ENCODE results near the gene RNF17. TPM values are rescaled to one million over a fixed set of nuclear protein-coding genes. Genes with fewer than 3 reads are reported as not detected.

RNF17 gene
- total RNA-seq, 1 donor from 2014 or later = not detected

- no peaks in the 10 kb centered on the region for H3K36me3 Mint-ChIP-seq
- H3K27me3 Mint-ChIP-seq (ENCODE audit: low read depth) = no peaks in the 10 kb centered on the region
- no peak for DNase-seq (ENCODE audit: low spot score in 2 of 2, unreplicated experiment in 2 of 2)
- H3K9me3 Mint-ChIP-seq = no peaks in the 10 kb centered on the region
- H3K4me3 Mint-ChIP-seq = no peak overlapping the region
- H3K4me1 Mint-ChIP-seq = peaks cover 15% of the 10 kb centered on the region
- no peak for TF ChIP-seq CTCF (IDR thresholded peaks at IDR 0.05; ENCODE audit: unreplicated experiment)
- H3K27ac Mint-ChIP-seq = peak overlapping the region; percentile 70
These were observed 87.6 kb downstream of the RNF17 start for GRCh38 chr13:24851546-24851945.

GRCh38 chr13:24854311-24854710, 90.3 kb downstream of the RNF17 start:
- TF ChIP-seq CTCF (IDR thresholded peaks at IDR 0.05; ENCODE audit: unreplicated experiment) = no peak
- no peaks in the 10 kb centered on the region for H3K9me3 Mint-ChIP-seq
- DNase-seq (ENCODE audit: low spot score in 2 of 2, unreplicated experiment in 2 of 2) = no peak
- no peak overlapping the region for H3K4me3 Mint-ChIP-seq
- no peak overlapping the region for H3K27ac Mint-ChIP-seq
- peaks cover 14% of the 10 kb centered on the region for H3K4me1 Mint-ChIP-seq
- no peaks in the 10 kb centered on the region for H3K36me3 Mint-ChIP-seq
- H3K27me3 Mint-ChIP-seq (ENCODE audit: low read depth) = no peaks in the 10 kb centered on the region

GRCh38 chr13:24858953-24859352, 95.0 kb downstream of the RNF17 start:
- Mint-ChIP-seq H3K36me3 (no peaks in the 10 kb centered on the region), H3K4me3 (no peak overlapping the region), H3K27ac (no peak overlapping the region), H3K9me3 (no peaks in the 10 kb centered on the region), H3K4me1 (peaks cover 3% of the 10 kb centered on the region), H3K27me3 (ENCODE audit: low read depth) (no peaks in the 10 kb centered on the region)
- DNase-seq (ENCODE audit: low spot score in 2 of 2, unreplicated experiment in 2 of 2) = no peak
- no peak for TF ChIP-seq CTCF (IDR thresholded peaks at IDR 0.05; ENCODE audit: unreplicated experiment)

GRCh38 chr13:24860770-24861169, 96.8 kb downstream of the RNF17 start:
- no peaks in the 10 kb centered on the region for H3K36me3 Mint-ChIP-seq
- no peak overlapping the region for H3K27ac Mint-ChIP-seq
- no peak overlapping the region for H3K4me3 Mint-ChIP-seq
- no peaks in the 10 kb centered on the region for H3K9me3 Mint-ChIP-seq
- no peaks in the 10 kb centered on the region for H3K27me3 Mint-ChIP-seq (ENCODE audit: low read depth)
- TF ChIP-seq CTCF (IDR thresholded peaks at IDR 0.05; ENCODE audit: unreplicated experiment) = no peak
- peaks cover 13% of the 10 kb centered on the region for H3K4me1 Mint-ChIP-seq
- DNase-seq (ENCODE audit: low spot score in 2 of 2, unreplicated experiment in 2 of 2) = no peak

- H3K27ac Mint-ChIP-seq = no peak overlapping the region
- DNase-seq (ENCODE audit: low spot score in 2 of 2, unreplicated experiment in 2 of 2) = no peak
- H3K4me1 Mint-ChIP-seq = peaks cover 13% of the 10 kb centered on the region
- H3K9me3 Mint-ChIP-seq = no peaks in the 10 kb centered on the region
- H3K4me3 Mint-ChIP-seq = no peak overlapping the region
- no peaks in the 10 kb centered on the region for H3K36me3 Mint-ChIP-seq
- TF ChIP-seq CTCF (IDR thresholded peaks at IDR 0.05; ENCODE audit: unreplicated experiment) = no peak
- H3K27me3 Mint-ChIP-seq (ENCODE audit: low read depth) = no peaks in the 10 kb centered on the region
These were observed 97.8 kb downstream of the RNF17 start for GRCh38 chr13:24861617-24862362.
